Measurements from ENCODE around the gene GALP.

- TF ChIP-seq EZH2 (IDR thresholded peaks at IDR 0.05; ENCODE audit: low read depth, unreplicated experiment) (no peak), POLR2AphosphoS5 (IDR thresholded peaks at IDR 0.05; ENCODE audit: low read depth) (no peak)
Observed at GRCh38 chr19:56177564-56178243, 1.9 kb downstream of the GALP start.
